ENCODE results near the gene BCKDHB. TPM values are rescaled to one million over a fixed set of nuclear protein-coding genes. Genes with fewer than 3 reads are reported as not detected.
A peak's percentile ranks its signal among the peaks of the same experiment; 100 is the strongest.

The BCKDHB gene
- polyA plus RNA-seq, 2 of the 4 experiments (the other 2 are of a cell fraction): 7.7 to 15.0 TPM

DNA sequence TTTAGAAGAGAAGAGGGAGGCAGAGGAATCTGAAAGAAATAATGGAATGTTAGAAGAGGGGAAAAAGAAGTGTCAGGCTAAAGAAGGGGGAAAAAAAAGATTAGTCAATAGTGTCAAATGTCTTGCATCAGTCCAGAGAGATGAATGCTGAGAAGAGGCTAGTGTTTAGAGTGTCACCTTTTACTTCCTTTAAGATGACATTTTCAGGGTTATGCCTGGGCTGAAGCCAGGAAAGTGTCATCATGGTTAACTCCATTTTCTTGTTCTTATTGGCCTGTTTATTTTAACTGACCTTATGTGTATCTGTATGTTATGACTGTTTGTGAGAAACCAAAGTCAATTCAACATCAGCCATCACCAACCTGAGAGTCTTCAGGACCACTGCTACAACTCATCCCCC lies 15.0 kb upstream of the BCKDHB start:
- DNase-seq (ENCODE audit: low read depth in 1 of 2, low spot score in 1 of 2): no peak
- no peak for ATAC-seq
- no peak for FAIRE-seq
- ChIA-PET CTCF (interaction anchor here (0.7 to 1.1 kb wide), 2 partner anchors 9 to 610 kb away, joined by 3 to 4 read pairs; no protein-coding TSS in a partner anchor), POLR2A (no interaction called here)
- Histone ChIP-seq H3K27ac (no peak overlapping the region), H3K4me2 (no peak overlapping the region), H3K4me1 (no peaks in the 10 kb centered on the region), H3K9me3 (no peaks in the 10 kb centered on the region), H3K4me3 (no peak overlapping the region)
- TF ChIP-seq, protein P1, sequence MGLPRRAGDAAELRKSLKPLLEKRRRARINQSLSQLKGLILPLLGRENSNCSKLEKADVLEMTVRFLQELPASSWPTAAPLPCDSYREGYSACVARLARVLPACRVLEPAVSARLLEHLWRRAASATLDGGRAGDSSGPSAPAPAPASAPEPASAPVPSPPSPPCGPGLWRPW (IDR thresholded peaks at IDR 0.05): no peak
- TF ChIP-seq NFE2L2 (conservative IDR thresholded peaks at IDR 0.05; ENCODE audit: low read length) (no peak), NR3C1 (IDR thresholded peaks at IDR 0.05) (no peak), CHD2 (IDR thresholded peaks at IDR 0.05; ENCODE audit: low read length, partially characterized antibody) (no peak), CBX2 (IDR thresholded peaks at IDR 0.05; ENCODE audit: borderline replicate concordance, low read depth) (no peak), EHF (CRISPR knock-in tag; IDR thresholded peaks at IDR 0.05) (no peak), ZC3H11A (IDR thresholded peaks at IDR 0.05) (no peak), POLR2AphosphoS2 (conservative IDR thresholded peaks at IDR 0.05; ENCODE audit: low read length) (no peak), RNF2 (IDR thresholded peaks at IDR 0.05; ENCODE audit: borderline replicate concordance, low read depth) (no peak), RARB (CRISPR knock-in tag; IDR thresholded peaks at IDR 0.05) (no peak), RFX5 (IDR thresholded peaks at IDR 0.05) (no peak)
- TF ChIP-seq, protein P2, sequence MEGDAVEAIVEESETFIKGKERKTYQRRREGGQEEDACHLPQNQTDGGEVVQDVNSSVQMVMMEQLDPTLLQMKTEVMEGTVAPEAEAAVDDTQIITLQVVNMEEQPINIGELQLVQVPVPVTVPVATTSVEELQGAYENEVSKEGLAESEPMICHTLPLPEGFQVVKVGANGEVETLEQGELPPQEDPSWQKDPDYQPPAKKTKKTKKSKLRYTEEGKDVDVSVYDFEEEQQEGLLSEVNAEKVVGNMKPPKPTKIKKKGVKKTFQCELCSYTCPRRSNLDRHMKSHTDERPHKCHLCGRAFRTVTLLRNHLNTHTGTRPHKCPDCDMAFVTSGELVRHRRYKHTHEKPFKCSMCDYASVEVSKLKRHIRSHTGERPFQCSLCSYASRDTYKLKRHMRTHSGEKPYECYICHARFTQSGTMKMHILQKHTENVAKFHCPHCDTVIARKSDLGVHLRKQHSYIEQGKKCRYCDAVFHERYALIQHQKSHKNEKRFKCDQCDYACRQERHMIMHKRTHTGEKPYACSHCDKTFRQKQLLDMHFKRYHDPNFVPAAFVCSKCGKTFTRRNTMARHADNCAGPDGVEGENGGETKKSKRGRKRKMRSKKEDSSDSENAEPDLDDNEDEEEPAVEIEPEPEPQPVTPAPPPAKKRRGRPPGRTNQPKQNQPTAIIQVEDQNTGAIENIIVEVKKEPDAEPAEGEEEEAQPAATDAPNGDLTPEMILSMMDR (IDR thresholded peaks at IDR 0.05): no peak

DNA sequence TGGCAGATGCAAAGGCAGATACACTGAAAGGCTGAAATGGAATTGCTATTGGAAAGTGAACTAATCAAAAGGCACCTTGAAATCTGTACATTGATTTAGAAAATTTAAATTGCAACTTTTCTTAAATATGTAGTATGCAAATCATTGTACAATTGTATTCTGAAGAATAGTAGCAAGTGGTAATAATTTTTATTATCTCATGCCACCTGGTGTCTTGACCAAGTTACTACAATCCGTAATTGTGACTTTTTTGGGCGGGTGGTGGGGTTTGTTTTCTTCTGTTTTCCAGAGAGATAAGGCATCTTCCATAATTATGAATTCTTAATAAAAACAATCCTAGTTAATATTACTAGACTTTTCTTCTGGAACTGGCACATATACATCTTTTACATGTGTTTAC lies 12.5 kb upstream of the BCKDHB start:
- TF ChIP-seq RAD21 (conservative IDR thresholded peaks at IDR 0.05 in 1 of 2, IDR thresholded peaks at IDR 0.05 in 1 of 2): peak; percentile 59
- no peak for TF ChIP-seq TFCP2L1 (CRISPR knock-in tag; IDR thresholded peaks at IDR 0.05)
- TF ChIP-seq, protein P2 (IDR thresholded peaks at IDR 0.05): peak; percentile 55
- TF ChIP-seq SMC3 (IDR thresholded peaks at IDR 0.05): peak; percentile 51
- CTCF ChIA-PET: interaction anchor here (0.9 to 2.3 kb wide), 4 partner anchors 127 to 224 kb away, joined by 3 to 11 read pairs (median 4); no protein-coding TSS in a partner anchor
- 0 out of 6 replicates have a peak, but pooled peaks of 1 of the 2 experiments have one; percentile 40 for ATAC-seq
- Histone ChIP-seq H3K27ac (no peak overlapping the region), H3K9me3 (no peaks in the 10 kb centered on the region), H3K4me3 (no peak overlapping the region), H3K4me2 (no peak overlapping the region), H3K4me1 (no peaks in the 10 kb centered on the region)
- FAIRE-seq: no peak
- 1% methylated on average over 2 of the region's 2 CpGs for WGBS (ENCODE audit: missing lambda C conversion rate)
- POLR2A ChIA-PET: no interaction called here
- peak; percentile 9 to 11 for DNase-seq (ENCODE audit: low read depth in 1 of 2, low spot score in 1 of 2)

DNA sequence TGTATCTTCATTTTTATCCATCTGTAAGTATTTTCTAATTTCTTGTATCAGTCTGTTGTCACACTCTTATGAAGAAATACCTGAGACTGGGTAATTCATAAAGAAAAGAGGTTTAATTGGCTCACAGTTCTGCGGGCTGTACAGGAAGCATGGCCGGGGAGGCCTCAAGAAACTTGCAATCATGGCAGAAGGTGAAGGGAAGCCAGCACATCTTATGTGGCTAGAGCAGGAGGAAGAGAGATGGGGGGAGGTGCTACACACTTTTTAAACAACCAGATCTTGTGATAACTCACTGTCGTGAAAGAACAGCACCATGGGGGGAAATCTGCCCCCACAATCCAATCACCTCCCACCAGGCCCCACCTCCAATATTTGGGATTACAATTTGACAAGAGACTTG lies 10.9 kb upstream of the BCKDHB start:
- FAIRE-seq: no peak
- no peak for DNase-seq (ENCODE audit: low read depth in 1 of 2, low spot score in 1 of 2)
- ChIA-PET CTCF (no interaction called here), POLR2A (no interaction called here)
- no peak for ATAC-seq
- 15% methylated on average over 3 of the region's 3 CpGs for WGBS (ENCODE audit: missing lambda C conversion rate)
- TF ChIP-seq, protein P2 (IDR thresholded peaks at IDR 0.05): no peak
- TF ChIP-seq SMC3 (IDR thresholded peaks at IDR 0.05) (no peak), TP53 (CRISPR knock-in tag; IDR thresholded peaks at IDR 0.05) (no peak)
- Histone ChIP-seq H3K4me3 (no peak overlapping the region), H3K4me2 (no peak overlapping the region), H3K4me1 (no peaks in the 10 kb centered on the region), H3K9me3 (no peaks in the 10 kb centered on the region), H3K27ac (no peak overlapping the region)

All from A549 (cell line).